HFFc6 (cell line): Measurements from ENCODE around the gene STOX1. TPM values are rescaled to one million over a fixed set of nuclear protein-coding genes. Genes with fewer than 3 reads are reported as not detected.

ENCODE experiments used
- DNase-seq: peaks from one replicate; pipeline ENCODE4 v3.0.0-alpha.2; 2018
- H3K27ac Mint-ChIP-seq: 2 replicates; pipeline ENCODE4 v1.8.0; 2020; ENCODE audit warnings: mild to moderate bottlenecking, mixed read lengths
- H3K27me3 Mint-ChIP-seq: 2 replicates; pipeline ENCODE4 v1.8.0; 2021; ENCODE audit warnings: mild to moderate bottlenecking, moderate library complexity, mixed read lengths; ENCODE audit not compliant: insufficient read depth
- H3K36me3 Mint-ChIP-seq: 2 replicates; pipeline ENCODE4 v1.8.0; 2021; ENCODE audit warnings: low read depth, mixed read lengths
- H3K4me1 Mint-ChIP-seq: 2 replicates; pipeline ENCODE4 v1.8.0; 2020; ENCODE audit warnings: low read depth, mixed read lengths
- H3K4me3 Mint-ChIP-seq: 2 replicates; pipeline ENCODE4 v1.8.0; 2020; ENCODE audit warnings: mild to moderate bottlenecking, moderate library complexity, mixed read lengths
- H3K9me3 Mint-ChIP-seq: 2 replicates; pipeline ENCODE4 v1.8.0; 2020; ENCODE audit warnings: mild to moderate bottlenecking, mixed read lengths
- CTCF ChIP-seq: fragments of 200-600 bp; sonication (generic); IDR thresholded peaks from 2 replicates; pipeline ENCODE4 v1.5.0; 2021; ENCODE audit warnings: antibody characterized with exemption, mild to moderate bottlenecking
- total RNA-seq, 6 experiments: library from RNA; stranded (reverse); fragmentation: NEBNext Ultra II Directional; extraction: Animal tissue kit (Norgen Biotek cat#: 25700); gene quantifications; 2 replicates in 1 of 6; 3 replicates in 5 of 6; pipeline ENCODE4 v1.2.3, GENCODE V29; 2021

Gene STOX1
- total RNA-seq, 6 experiments from 2014 or later, result 0.09 TPM; not detected in 4

- Mint-ChIP-seq H3K4me3 (0 out of 2 replicates have a peak overlapping the region, but pooled peaks have one; percentile 15), H3K27me3 (no peaks in the 10 kb centered on the region; the same call in none of the 2 replicates)
- DNase-seq, result peak; percentile 30
These were observed 43.9 kb downstream of the STOX1 start for GRCh38 chr10:68871105-68871711.

GRCh38 chr10:68871731-68872342 lies 44.5 kb downstream of the STOX1 start:
- no peaks in the 10 kb centered on the region; the same call in none of the 2 replicates for H3K27me3 Mint-ChIP-seq
- H3K27ac Mint-ChIP-seq, result peak overlapping the region; percentile 44; the same call in 1 of the 2 replicates
- no peak overlapping the region; the same call in 1 of the 2 replicates for H3K4me3 Mint-ChIP-seq
- peaks cover 28% of the 10 kb centered on the region for H3K4me1 Mint-ChIP-seq
- peak; percentile 76 for DNase-seq
- peaks cover 8% of the 10 kb centered on the region; the same call in 1 of the 2 replicates for H3K36me3 Mint-ChIP-seq
- TF ChIP-seq CTCF, result no peak
- H3K9me3 Mint-ChIP-seq, result peaks cover 11% of the 10 kb centered on the region

More at GRCh38 chr10:68871105-68871711, 43.9 kb downstream of the STOX1 start:
- Mint-ChIP-seq H3K4me1 (peaks cover 28% of the 10 kb centered on the region), H3K27ac (peak overlapping the region; percentile 44), H3K9me3 (peaks cover 11% of the 10 kb centered on the region), H3K36me3 (peaks cover 8% of the 10 kb centered on the region; the same call in 1 of the 2 replicates)
- no peak for TF ChIP-seq CTCF

- Mint-ChIP-seq H3K36me3 (no peaks in the 10 kb centered on the region), H3K27ac (no peak overlapping the region), H3K27me3 (peaks cover 7% of the 10 kb centered on the region), H3K9me3 (no peaks in the 10 kb centered on the region), H3K4me1 (peaks cover 7% of the 10 kb centered on the region), H3K4me3 (no peak overlapping the region)
- no peak for DNase-seq
- TF ChIP-seq CTCF, result no peak
These were observed 49.2 kb downstream of the STOX1 start for GRCh38 chr10:68876246-68877138.

GRCh38 chr10:68877482-68878110 lies 50.3 kb downstream of the STOX1 start:
- Mint-ChIP-seq H3K36me3 (no peaks in the 10 kb centered on the region), H3K4me3 (no peak overlapping the region), H3K4me1 (no peaks in the 10 kb centered on the region), H3K27ac (no peak overlapping the region), H3K9me3 (no peaks in the 10 kb centered on the region), H3K27me3 (peaks cover 7% of the 10 kb centered on the region)
- TF ChIP-seq CTCF, result no peak
- no peak for DNase-seq

GRCh38 chr10:68878496-68878895 lies 51.2 kb downstream of the STOX1 start:
- H3K4me1 Mint-ChIP-seq, result no peaks in the 10 kb centered on the region
- H3K27ac Mint-ChIP-seq, result no peak overlapping the region
- H3K9me3 Mint-ChIP-seq, result no peaks in the 10 kb centered on the region
- no peak for TF ChIP-seq CTCF
- DNase-seq, result no peak
- no peak overlapping the region for H3K4me3 Mint-ChIP-seq
- no peaks in the 10 kb centered on the region for H3K36me3 Mint-ChIP-seq
- H3K27me3 Mint-ChIP-seq, result peaks cover 7% of the 10 kb centered on the region
